ENCODE data around the gene ACOT6.

The ACOT6 gene

GRCh38 chr14:73667854-73668253 lies 55.5 kb downstream of the ACOT6 start:
- TF ChIP-seq REST (IDR thresholded peaks at IDR 0.05; ENCODE audit: insufficient replicate concordance, low read depth) (no peak), GABPA (IDR thresholded peaks at IDR 0.05; ENCODE audit: low read depth) (no peak), POLR2AphosphoS5 (IDR thresholded peaks at IDR 0.05; ENCODE audit: low read depth) (no peak), SPI1 (IDR thresholded peaks at IDR 0.05; ENCODE audit: borderline replicate concordance, low read depth) (no peak), CTCF (IDR thresholded peaks at IDR 0.05; ENCODE audit: insufficient read depth, low read length) (no peak)
- no peak overlapping the region for H3K4me3 ChIP-seq (replicated peaks; ENCODE audit: insufficient read depth, low read length)

More at GRCh38 chr14:73667854-73668253, 55.5 kb downstream of the ACOT6 start:
- DNase-seq (ENCODE audit: low read depth in 1 of 2, low spot score in 1 of 2): no peak
- H3K27me3 ChIP-seq (ENCODE audit: insufficient read depth, poor library complexity, severe bottlenecking): no peaks in the 10 kb centered on the region
- no peak overlapping the region for H3K27ac ChIP-seq (replicated peaks)

Data from HL-60 (cell line).